HCT116 (cell line): ENCODE data around the gene AHI1. TPM values are rescaled to one million over a fixed set of nuclear protein-coding genes. Genes with fewer than 3 reads are reported as not detected.

ENCODE experiments used
- ATAC-seq: fragments of 200-7000 bp; cut with Tn5 transposase; 2 replicates; pipeline ENCODE4 v1.9.1; 2020; ENCODE audit warnings: mild to moderate bottlenecking, moderate library complexity
- BruUV-seq: library from RNA; stranded (reverse); fragments of 400-500 nt; replicated peaks from 2 replicates; lab custom pipeline; 2021; lab: Mats Ljungman, UMichigan
- CTCF ChIA-PET: fragments of 300-600 bp; sonication (Branson Sonifier 250); formaldehyde crosslinking; loops from one replicate; lab custom pipeline; 2021; ENCODE audit warnings: antibody characterized with exemption; lab: Charles Lee
- POLR2A ChIA-PET: fragments of 300-600, 350-600 bp; sonication (Branson Sonifier 250); formaldehyde crosslinking; loops from one replicate; lab custom pipeline; 2021; ENCODE audit warnings: antibody characterized with exemption; lab: Charles Lee
- RAD21 ChIA-PET, 2 experiments: fragments of 300-600 bp; sonication (Branson Sonifier 250); formaldehyde crosslinking; loops; one replicate each; lab custom pipeline; 2023; ENCODE audit warnings: low total read pairs in 2 of 2; ENCODE audit not compliant: uncharacterized antibody in 2 of 2, unreplicated experiment in 2 of 2, low non-redundant PET in 1 of 2; lab: Charles Lee
- DNase-seq: peaks from one replicate; pipeline ENCODE4 v3.0.0-alpha.2; 2010; ENCODE audit warnings: low read depth, low spot score
- H2AFZ ChIP-seq: fragments of 200-600 bp; shearing (Covaris generic), sonication (generic); 2 replicates; pipeline ENCODE4 v1.6.1; 2017; ENCODE audit warnings: low read depth, mixed run types, mixed read lengths, antibody characterized with exemption, low read length; ENCODE audit not compliant: poor library complexity, severe bottlenecking
- H3K27ac ChIP-seq: 2 replicates; pipeline ENCODE4 v1.5.1; 2012; ENCODE audit warnings: low read depth, low read length
- H3K27me3 ChIP-seq: fragments of 200-600 bp; sonication (generic); 2 replicates; pipeline ENCODE4 v1.6.1; 2016; ENCODE audit warnings: mixed run types, low read length, mixed read lengths; ENCODE audit not compliant: insufficient read depth
- H3K36me3 ChIP-seq, 2 experiments: fragments of 200-500 bp in 1 of 2; fragments of 200-600 bp in 1 of 2; sonication (Bioruptor generic) in 1 of 2; sonication (generic) in 1 of 2; 2 replicates each; pipeline versions ENCODE4 v1.5.1 to v1.6.1; 2014 to 2016; ENCODE audit warnings: low read length in 2 of 2, inconsistent platforms in 1 of 2, mixed read lengths in 1 of 2, mixed run types in 1 of 2; ENCODE audit not compliant: insufficient read depth in 2 of 2, control insufficient read depth in 1 of 2
- H3K4me1 ChIP-seq, 2 experiments: fragments of 200-600 bp in 1 of 2; sonication (generic) in 1 of 2; 2 replicates each; pipeline versions ENCODE4 v1.5.1 to v1.6.1; 2012 to 2017; ENCODE audit warnings: low read length in 2 of 2, inconsistent platforms in 1 of 2, mild to moderate bottlenecking in 1 of 2, mixed read lengths in 1 of 2, mixed run types in 1 of 2, moderate library complexity in 1 of 2; ENCODE audit not compliant: insufficient read depth in 2 of 2, control insufficient read depth in 1 of 2
- H3K4me2 ChIP-seq: fragments of 200-600 bp; sonication (generic); 2 replicates; pipeline ENCODE4 v1.6.1; 2017; ENCODE audit warnings: mixed run types, low read length, mixed read lengths
- H3K4me3 ChIP-seq, 2 experiments: fragments of 200-600 bp in 1 of 2; sonication (generic) in 1 of 2; replicated peaks in 1 of 2; 2 replicates each; pipeline ENCODE4 v1.5.1; 2011 to 2016; ENCODE audit warnings: low read length in 2 of 2, control low read depth in 1 of 2, low read depth in 1 of 2, mild to moderate bottlenecking in 1 of 2, mixed read lengths in 1 of 2, mixed run types in 1 of 2
- H3K79me2 ChIP-seq: fragments of 200-600 bp; sonication (generic); 2 replicates; pipeline ENCODE4 v1.6.1; 2017; ENCODE audit warnings: mild to moderate bottlenecking, mixed run types, low read length, moderate library complexity, mixed read lengths; ENCODE audit not compliant: insufficient read depth
- H3K9ac ChIP-seq: fragments of 200-600 bp; sonication (generic); 2 replicates; pipeline ENCODE4 v1.6.1; 2016; ENCODE audit warnings: low read length, mixed read lengths
- H3K9me2 ChIP-seq: fragments of 200-600 bp; sonication (generic), shearing (Covaris generic); 2 replicates; pipeline ENCODE4 v1.6.1; 2017; ENCODE audit warnings: mixed run types, mild to moderate bottlenecking, moderate library complexity; ENCODE audit not compliant: insufficient read depth
- H3K9me3 ChIP-seq, 2 experiments: fragments of 200-500 bp in 1 of 2; fragments of 200-600 bp in 1 of 2; sonication (Bioruptor generic) in 1 of 2; sonication (generic) in 1 of 2; 2 replicates each; pipeline ENCODE4 v1.6.1; 2014 to 2017; ENCODE audit warnings: low read length in 2 of 2, mixed read lengths in 2 of 2, inconsistent platforms in 1 of 2, low read depth in 1 of 2, mild to moderate bottlenecking in 1 of 2, mixed run types in 1 of 2, moderate library complexity in 1 of 2; ENCODE audit not compliant: control insufficient read depth in 1 of 2, insufficient read depth in 1 of 2
- H4K20me1 ChIP-seq: fragments of 200-600 bp; sonication (generic), shearing (Covaris generic); 2 replicates; pipeline ENCODE4 v1.6.1; 2017; ENCODE audit warnings: mixed run types, mild to moderate bottlenecking, moderate library complexity; ENCODE audit not compliant: insufficient read depth
- CEBPB ChIP-seq: IDR thresholded peaks from 2 replicates; pipeline ENCODE4 v1.6.1; 2012; ENCODE audit warnings: low read depth
- CTCF ChIP-seq, 3 experiments: fragments of 200-600 bp in 1 of 3; sonication (generic) in 1 of 3; IDR thresholded peaks in 2 of 3; conservative IDR thresholded peaks in 1 of 3; 2 replicates each; pipeline ENCODE4 v1.5.1; 2012 to 2017; ENCODE audit warnings: low read depth in 2 of 3, low read length in 2 of 3, antibody characterized with exemption in 1 of 3, borderline replicate concordance in 1 of 3, control low read depth in 1 of 3, mild to moderate bottlenecking in 1 of 3, mixed read lengths in 1 of 3, mixed run types in 1 of 3, moderate library complexity in 1 of 3; ENCODE audit not compliant: insufficient read depth in 1 of 3
- ELF1 ChIP-seq: IDR thresholded peaks from 2 replicates; pipeline ENCODE4 v1.6.1; 2012; ENCODE audit warnings: low read depth, borderline replicate concordance
- EZH2 ChIP-seq: fragments of 200-600 bp; sonication (generic); IDR thresholded peaks from 2 replicates; pipeline ENCODE4 v1.6.1; 2017; ENCODE audit warnings: antibody characterized with exemption, mixed run types
- FOSL1 ChIP-seq: IDR thresholded peaks from 2 replicates; pipeline ENCODE4 v1.6.1; 2012; ENCODE audit warnings: low read depth
- JUND ChIP-seq: IDR thresholded peaks from 2 replicates; pipeline ENCODE4 v1.6.1; 2012
- POLR2AphosphoS5 ChIP-seq: IDR thresholded peaks from 2 replicates; pipeline ENCODE4 v1.6.1; 2011; ENCODE audit warnings: mild to moderate bottlenecking, low read depth, low read length, moderate library complexity
- RAD21 ChIP-seq: IDR thresholded peaks from 2 replicates; pipeline ENCODE4 v1.6.1; 2012; ENCODE audit warnings: low read depth, mild to moderate bottlenecking
- REST ChIP-seq: IDR thresholded peaks from 2 replicates; pipeline ENCODE4 v1.6.1; 2012; ENCODE audit warnings: low read depth
- SIN3A ChIP-seq: IDR thresholded peaks from 2 replicates; pipeline ENCODE4 v1.6.1; 2012; ENCODE audit warnings: low read depth
- SP1 ChIP-seq: IDR thresholded peaks from 2 replicates; pipeline ENCODE4 v1.6.1; 2012; ENCODE audit warnings: low read depth
- TCF7L2 ChIP-seq: IDR thresholded peaks from 2 replicates; pipeline ENCODE4 v1.7.0; 2011; ENCODE audit warnings: borderline replicate concordance, inconsistent platforms; ENCODE audit not compliant: insufficient read depth, insufficient read length; ENCODE audit errors: extremely low read depth
- YY1 ChIP-seq: IDR thresholded peaks from 2 replicates; pipeline ENCODE4 v1.6.1; 2011; ENCODE audit warnings: low read length, low read depth, moderate library complexity, mild to moderate bottlenecking; ENCODE audit not compliant: insufficient replicate concordance; ENCODE audit errors: extremely low read depth
- ZFX ChIP-seq: fragments of 450-650 bp; IDR thresholded peaks from 2 replicates; pipeline ENCODE4 v1.6.1; 2017
- intact Hi-C: fragments of 100-400 bp; cut with micrococcal nuclease; formaldehyde crosslinking; loops from 2 replicates; pipeline ENCODE4 v1.10.0; 2022
- total RNA-seq: library from RNA; stranded (reverse); gene quantifications from one replicate; pipeline ENCODE4 v1.2.1, GENCODE V29; 2021; ENCODE audit not compliant: unreplicated experiment
- TF ChIP-seq, protein P1 (sequence below): IDR thresholded peaks from 2 replicates; pipeline ENCODE4 v1.6.1; 2012

Gene AHI1
- total RNA-seq, 1 experiment from 2014 or later = 29.6 TPM

DNA sequence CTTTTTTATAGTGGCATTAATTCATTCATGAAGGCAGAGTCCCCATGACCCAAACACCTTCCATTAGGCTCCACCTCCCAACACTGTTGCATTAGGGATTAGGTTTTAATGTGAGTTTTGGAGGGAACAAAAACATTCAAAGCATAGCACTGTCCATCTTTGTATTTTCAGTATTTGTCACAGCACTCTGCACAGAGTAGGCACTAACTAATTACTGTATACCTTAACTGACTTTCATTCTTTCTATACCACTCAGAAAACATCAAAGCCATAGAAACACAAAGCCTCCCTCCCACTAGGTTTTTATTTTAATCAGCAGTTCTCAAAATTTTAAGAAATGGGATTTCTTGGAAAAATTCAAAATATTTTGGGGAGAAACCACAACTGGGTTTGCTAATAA lies 21.8 kb upstream of the AHI1 start:
- Histone ChIP-seq H4K20me1 (no peaks in the 10 kb centered on the region), H3K4me1 (no peaks in the 10 kb centered on the region), H3K4me2 (no peak overlapping the region), H3K4me3 (no peak overlapping the region), H3K36me3 (no peaks in the 10 kb centered on the region), H3K27me3 (no peaks in the 10 kb centered on the region), H3K79me2 (no peaks in the 10 kb centered on the region), H3K27ac (no peak overlapping the region)
- no peak for DNase-seq
- CTCF ChIA-PET = no interaction called here
- RAD21 ChIA-PET = no interaction called here
- POLR2A ChIA-PET = no interaction called here
- TF ChIP-seq JUND (no peak), TCF7L2 (no peak), POLR2AphosphoS5 (no peak), ELF1 (no peak), YY1 (no peak), REST (no peak), SP1 (no peak), CTCF (IDR thresholded peaks at IDR 0.05 in 2 of 3, conservative IDR thresholded peaks at IDR 0.05 in 1 of 3; ENCODE audit: borderline replicate concordance in 1 of 3, insufficient read depth in 1 of 3, low read depth in 2 of 3, low read length in 2 of 3) (no peak), EZH2 (no peak), RAD21 (no peak), ZFX (no peak), SIN3A (no peak), FOSL1 (no peak), CEBPB (no peak)
- TF ChIP-seq, protein P1, sequence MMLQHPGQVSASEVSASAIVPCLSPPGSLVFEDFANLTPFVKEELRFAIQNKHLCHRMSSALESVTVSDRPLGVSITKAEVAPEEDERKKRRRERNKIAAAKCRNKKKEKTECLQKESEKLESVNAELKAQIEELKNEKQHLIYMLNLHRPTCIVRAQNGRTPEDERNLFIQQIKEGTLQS = no peak
- TF ChIP-seq, all 23 proteins: peak for 0
- BruUV-seq = no TSS peak
- no peak for ATAC-seq
- intact Hi-C loops = no loop called here
- Histone ChIP-seq H3K9ac (no peak overlapping the region), H2AFZ (no peak overlapping the region), H3K9me3 (no peaks in the 10 kb centered on the region), H3K9me2 (no peaks in the 10 kb centered on the region)
